ENCODE measurements around the gene PRSS35. TPM values are rescaled to one million over a fixed set of nuclear protein-coding genes. Genes with fewer than 3 reads are reported as not detected.

PRSS35 gene
- total RNA-seq, 1 experiment from 2014 or later: not detected

DNA sequence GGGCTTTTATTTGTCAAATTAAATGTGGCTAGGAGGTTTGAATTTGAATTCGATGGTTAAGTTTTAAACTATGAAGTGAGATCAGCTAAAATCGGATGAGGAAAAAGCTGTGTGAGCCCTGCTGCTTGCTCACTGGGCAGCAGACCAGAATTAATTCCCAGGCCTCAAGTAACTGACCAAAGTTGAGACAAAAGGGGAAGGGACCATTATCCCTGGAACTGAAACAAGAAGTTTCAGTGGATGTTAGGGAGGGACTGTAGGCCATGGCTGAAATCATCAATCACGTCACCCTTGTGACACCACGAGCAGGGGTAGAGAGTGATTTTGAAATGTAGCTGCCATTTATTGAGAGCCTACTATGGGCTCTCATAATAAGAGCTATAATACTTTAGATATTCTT, 7.0 kb upstream of the PRSS35 start:
- Histone ChIP-seq H2AFZ (no peak overlapping the region), H3K9me2 (ENCODE audit: insufficient read depth) (no peaks in the 10 kb centered on the region), H3K9me3 (ENCODE audit: insufficient read depth, low read depth) (no peaks in the 10 kb centered on the region), H3K36me3 (ENCODE audit: low read depth) (no peaks in the 10 kb centered on the region), H3K79me2 (ENCODE audit: low read depth) (no peaks in the 10 kb centered on the region), H3F3A (ENCODE audit: insufficient read depth, low read depth) (no peaks in the 10 kb centered on the region), H4K20me1 (ENCODE audit: insufficient read depth) (no peaks in the 10 kb centered on the region), H3K27ac (no peak overlapping the region), H3K4me3 (no peak overlapping the region), H3K27me3 (ENCODE audit: insufficient read depth, low read depth) (no peaks in the 10 kb centered on the region), H3K4me2 (no peak overlapping the region), H3K4me1 (replicated peaks; ENCODE audit: insufficient read depth) (no peaks in the 10 kb centered on the region)
- POLR2A ChIA-PET (ENCODE audit: unreplicated experiment): interaction anchor here (0.7 kb wide), 1 partner anchor 77 kb away, joined by 4 read pairs; no protein-coding TSS in a partner anchor
- DNase-seq: no peak
- TF ChIP-seq EZH2 (IDR thresholded peaks at IDR 0.05; ENCODE audit: low read depth): no peak
- TF ChIP-seq, protein P1, sequence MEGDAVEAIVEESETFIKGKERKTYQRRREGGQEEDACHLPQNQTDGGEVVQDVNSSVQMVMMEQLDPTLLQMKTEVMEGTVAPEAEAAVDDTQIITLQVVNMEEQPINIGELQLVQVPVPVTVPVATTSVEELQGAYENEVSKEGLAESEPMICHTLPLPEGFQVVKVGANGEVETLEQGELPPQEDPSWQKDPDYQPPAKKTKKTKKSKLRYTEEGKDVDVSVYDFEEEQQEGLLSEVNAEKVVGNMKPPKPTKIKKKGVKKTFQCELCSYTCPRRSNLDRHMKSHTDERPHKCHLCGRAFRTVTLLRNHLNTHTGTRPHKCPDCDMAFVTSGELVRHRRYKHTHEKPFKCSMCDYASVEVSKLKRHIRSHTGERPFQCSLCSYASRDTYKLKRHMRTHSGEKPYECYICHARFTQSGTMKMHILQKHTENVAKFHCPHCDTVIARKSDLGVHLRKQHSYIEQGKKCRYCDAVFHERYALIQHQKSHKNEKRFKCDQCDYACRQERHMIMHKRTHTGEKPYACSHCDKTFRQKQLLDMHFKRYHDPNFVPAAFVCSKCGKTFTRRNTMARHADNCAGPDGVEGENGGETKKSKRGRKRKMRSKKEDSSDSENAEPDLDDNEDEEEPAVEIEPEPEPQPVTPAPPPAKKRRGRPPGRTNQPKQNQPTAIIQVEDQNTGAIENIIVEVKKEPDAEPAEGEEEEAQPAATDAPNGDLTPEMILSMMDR (conservative IDR thresholded peaks at IDR 0.05): no peak
- no TSS peak for BruUV-seq (replicated peaks)
- intact Hi-C loops (cut with micrococcal nuclease; ENCODE audit: unreplicated experiment): no loop called here
- CTCF ChIA-PET: interaction anchor here (0.6 to 1.3 kb wide), 2 partner anchors 283 to 298 kb away, joined by 4 to 6 read pairs; no protein-coding TSS in a partner anchor

DNA sequence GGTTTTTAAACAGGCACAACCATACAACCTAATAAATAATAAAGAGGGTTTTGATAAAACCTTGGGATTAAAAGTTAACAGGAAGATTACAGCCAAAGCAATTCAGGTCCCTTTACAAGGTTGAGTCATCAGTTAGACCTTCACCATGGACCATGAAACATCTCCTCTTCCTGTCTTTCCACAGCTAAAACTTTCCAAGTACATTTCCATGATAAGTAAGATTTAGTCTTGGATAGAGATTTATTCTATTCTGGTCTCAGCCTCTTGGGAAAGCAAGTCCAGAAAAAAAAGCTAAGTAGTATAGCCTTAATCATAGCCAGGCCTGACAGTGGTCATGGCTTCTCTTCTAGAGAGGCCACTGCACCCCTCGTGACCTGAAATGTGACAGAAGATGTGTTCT, 2.9 kb upstream of the PRSS35 start:
- POLR2A ChIA-PET (ENCODE audit: unreplicated experiment): interaction anchor here (0.6 kb wide), 1 partner anchor 156 kb away, joined by 3 read pairs; no protein-coding TSS in a partner anchor
- H2AFZ ChIP-seq: no peak overlapping the region
- H3K27ac ChIP-seq: no peak overlapping the region
- CTCF ChIA-PET: no interaction called here
- no peaks in the 10 kb centered on the region for H3K4me1 ChIP-seq (replicated peaks; ENCODE audit: insufficient read depth)
- H3K36me3 ChIP-seq (ENCODE audit: low read depth): no peaks in the 10 kb centered on the region
- no peak overlapping the region for H3K4me3 ChIP-seq
- H3K79me2 ChIP-seq (ENCODE audit: low read depth): no peaks in the 10 kb centered on the region
- no peaks in the 10 kb centered on the region for H3K9me3 ChIP-seq (ENCODE audit: insufficient read depth, low read depth)
- no peaks in the 10 kb centered on the region for H4K20me1 ChIP-seq (ENCODE audit: insufficient read depth)
- no peak overlapping the region for H3K4me2 ChIP-seq
- no peaks in the 10 kb centered on the region for H3K27me3 ChIP-seq (ENCODE audit: insufficient read depth, low read depth)
- BruUV-seq (replicated peaks): no TSS peak
- DNase-seq: no peak
- no peak for TF ChIP-seq EZH2 (IDR thresholded peaks at IDR 0.05; ENCODE audit: low read depth)
- TF ChIP-seq, protein P1 (conservative IDR thresholded peaks at IDR 0.05): no peak
- intact Hi-C loops (cut with micrococcal nuclease; ENCODE audit: unreplicated experiment): no loop called here
- H3K9me2 ChIP-seq (ENCODE audit: insufficient read depth): no peaks in the 10 kb centered on the region
- H3F3A ChIP-seq (ENCODE audit: insufficient read depth, low read depth): no peaks in the 10 kb centered on the region

- Histone ChIP-seq H3K4me3 (no peak overlapping the region), H2AFZ (no peak overlapping the region), H3K27ac (no peak overlapping the region), H3K79me2 (ENCODE audit: low read depth) (no peaks in the 10 kb centered on the region), H3F3A (ENCODE audit: insufficient read depth, low read depth) (no peaks in the 10 kb centered on the region), H3K9me3 (ENCODE audit: insufficient read depth, low read depth) (no peaks in the 10 kb centered on the region), H3K36me3 (ENCODE audit: low read depth) (no peaks in the 10 kb centered on the region), H4K20me1 (ENCODE audit: insufficient read depth) (no peaks in the 10 kb centered on the region), H3K27me3 (ENCODE audit: insufficient read depth, low read depth) (no peaks in the 10 kb centered on the region), H3K4me1 (replicated peaks; ENCODE audit: insufficient read depth) (no peaks in the 10 kb centered on the region), H3K4me2 (no peak overlapping the region), H3K9me2 (ENCODE audit: insufficient read depth) (no peaks in the 10 kb centered on the region)
- no peak for DNase-seq
- CTCF ChIA-PET: no interaction called here
- BruUV-seq (replicated peaks): no TSS peak
- TF ChIP-seq EZH2 (IDR thresholded peaks at IDR 0.05; ENCODE audit: low read depth): no peak
- TF ChIP-seq, protein P1 (conservative IDR thresholded peaks at IDR 0.05): no peak
- POLR2A ChIA-PET (ENCODE audit: unreplicated experiment): no interaction called here
- intact Hi-C loops (cut with micrococcal nuclease; ENCODE audit: unreplicated experiment): loop anchor here (5.0 kb wide), 2 partner anchors 78 to 1263 kb away; partner anchors contain the start of genes IBTK and ME1
Observed at GRCh38 chr6:83510791-83511190, 1.5 kb upstream of the PRSS35 start.
